HG02642 (cell line): Measurements from ENCODE around the gene CMTR2.
"Not testable (repeated sequence)": the region's sequence is repeated elsewhere in the genome, so short reads cannot be mapped to it uniquely, and the experiment has no call there.

Experiments used
- ATAC-seq: cut with Tn5 transposase; IDR thresholded peaks from one replicate; pipeline ENCODE4 v1.9.1; 2021; ENCODE audit warnings: mild to moderate bottlenecking; ENCODE audit not compliant: unreplicated experiment, poor library complexity

The CMTR2 gene, protein sequence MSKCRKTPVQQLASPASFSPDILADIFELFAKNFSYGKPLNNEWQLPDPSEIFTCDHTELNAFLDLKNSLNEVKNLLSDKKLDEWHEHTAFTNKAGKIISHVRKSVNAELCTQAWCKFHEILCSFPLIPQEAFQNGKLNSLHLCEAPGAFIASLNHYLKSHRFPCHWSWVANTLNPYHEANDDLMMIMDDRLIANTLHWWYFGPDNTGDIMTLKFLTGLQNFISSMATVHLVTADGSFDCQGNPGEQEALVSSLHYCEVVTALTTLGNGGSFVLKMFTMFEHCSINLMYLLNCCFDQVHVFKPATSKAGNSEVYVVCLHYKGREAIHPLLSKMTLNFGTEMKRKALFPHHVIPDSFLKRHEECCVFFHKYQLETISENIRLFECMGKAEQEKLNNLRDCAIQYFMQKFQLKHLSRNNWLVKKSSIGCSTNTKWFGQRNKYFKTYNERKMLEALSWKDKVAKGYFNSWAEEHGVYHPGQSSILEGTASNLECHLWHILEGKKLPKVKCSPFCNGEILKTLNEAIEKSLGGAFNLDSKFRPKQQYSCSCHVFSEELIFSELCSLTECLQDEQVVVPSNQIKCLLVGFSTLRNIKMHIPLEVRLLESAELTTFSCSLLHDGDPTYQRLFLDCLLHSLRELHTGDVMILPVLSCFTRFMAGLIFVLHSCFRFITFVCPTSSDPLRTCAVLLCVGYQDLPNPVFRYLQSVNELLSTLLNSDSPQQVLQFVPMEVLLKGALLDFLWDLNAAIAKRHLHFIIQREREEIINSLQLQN

GRCh38 chr16:71288890-71289731, at the start of gene CMTR2:
Gene CMTR2 (minus strand): TSS chr16:71289402. CDS start chr16:71285920, 3,482 bp downstream.
- ATAC-seq: peak; percentile 95

- ATAC-seq: no peak
Measured at GRCh38 chr16:71338632-71339031, 49.4 kb upstream of the CMTR2 start.

DNA sequence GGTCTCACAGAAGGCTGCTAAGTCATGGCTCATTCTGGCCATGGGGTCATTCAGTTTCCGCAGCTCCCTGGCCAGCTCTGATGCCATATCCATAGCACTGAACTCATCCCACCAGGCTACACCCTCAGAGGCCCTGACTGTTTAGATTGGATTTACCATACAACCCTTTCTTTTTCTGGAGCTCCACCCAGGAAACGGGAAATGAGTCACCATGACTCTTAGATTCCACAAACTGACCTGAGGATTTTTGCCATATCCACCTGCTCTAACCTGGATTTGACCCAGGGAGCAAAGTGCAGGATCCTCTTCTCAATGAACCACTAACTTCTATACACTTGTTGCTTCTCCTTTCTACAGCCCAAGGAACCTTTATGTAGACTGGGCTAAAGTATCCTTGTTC, 49.0 kb upstream of the CMTR2 start:
- ATAC-seq: no peak

GRCh38 chr16:71337631-71338030, 48.4 kb upstream of the CMTR2 start:
- ATAC-seq: no peak

- ATAC-seq: no peak
Measured at GRCh38 chr16:71328151-71328550, 38.9 kb upstream of the CMTR2 start.

DNA sequence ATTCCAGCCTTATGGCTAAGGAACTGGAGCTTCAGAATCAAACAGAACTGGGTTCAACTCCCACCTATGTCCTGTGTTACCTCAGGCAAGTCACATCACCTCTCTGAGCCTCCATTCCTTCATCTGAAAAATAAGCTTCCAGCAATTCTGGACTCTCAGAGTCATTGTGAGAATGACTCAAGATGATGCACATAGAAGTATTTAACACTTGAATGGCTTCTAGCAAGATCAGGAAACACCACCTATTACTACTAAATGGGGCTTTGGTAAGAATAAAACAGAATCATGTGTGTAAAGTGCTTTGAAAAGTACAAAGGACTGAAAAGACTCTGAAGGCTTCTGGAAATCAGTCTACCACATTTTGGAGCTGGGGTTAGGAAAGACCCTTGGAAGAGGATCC, 38.5 kb upstream of the CMTR2 start:
- no peak for ATAC-seq

DNA sequence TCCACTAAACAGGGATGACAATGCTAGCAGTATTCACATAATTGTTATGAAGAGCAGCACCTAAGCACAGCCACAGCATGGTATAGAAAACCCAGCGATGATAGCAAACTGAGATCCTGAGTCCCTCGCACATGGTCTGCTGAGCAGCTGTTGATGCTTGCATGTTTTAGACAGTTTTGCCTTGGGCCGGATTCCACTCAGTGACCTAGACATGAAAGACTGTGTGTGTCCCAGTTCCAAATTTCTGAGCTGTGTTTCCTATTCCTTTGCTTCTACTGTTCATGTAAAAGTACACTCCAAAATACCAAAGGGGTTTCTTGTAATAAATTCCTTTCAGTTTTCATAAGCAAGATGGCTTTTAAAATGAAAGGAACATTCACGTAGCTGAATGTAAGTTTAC, 30.8 kb upstream of the CMTR2 start:
- no peak for ATAC-seq

GRCh38 chr16:71315269-71315668, 26.1 kb upstream of the CMTR2 start:
- ATAC-seq: no peak

DNA sequence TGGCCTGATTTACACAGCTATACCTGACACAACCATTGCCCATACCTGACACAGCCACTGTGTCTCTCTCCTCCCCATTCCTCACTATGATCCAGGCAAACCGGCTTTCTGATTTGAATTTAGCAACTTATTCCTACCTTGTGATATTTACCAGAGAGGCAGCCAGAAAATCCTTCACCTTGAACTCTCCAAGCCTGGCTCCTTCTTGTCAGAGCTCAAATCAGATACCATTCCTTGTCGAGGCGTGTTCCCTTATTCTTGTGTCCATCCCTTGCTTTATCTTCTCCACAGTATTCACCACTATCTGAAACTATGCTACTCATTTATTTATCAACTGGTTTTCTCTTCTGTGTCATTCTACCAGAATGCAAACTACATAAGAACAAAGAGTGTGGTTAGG, 24.4 kb upstream of the CMTR2 start:
- not testable (repeated sequence) for ATAC-seq

- no peak for ATAC-seq
Measured at GRCh38 chr16:71311553-71312158, 22.5 kb upstream of the CMTR2 start.

DNA sequence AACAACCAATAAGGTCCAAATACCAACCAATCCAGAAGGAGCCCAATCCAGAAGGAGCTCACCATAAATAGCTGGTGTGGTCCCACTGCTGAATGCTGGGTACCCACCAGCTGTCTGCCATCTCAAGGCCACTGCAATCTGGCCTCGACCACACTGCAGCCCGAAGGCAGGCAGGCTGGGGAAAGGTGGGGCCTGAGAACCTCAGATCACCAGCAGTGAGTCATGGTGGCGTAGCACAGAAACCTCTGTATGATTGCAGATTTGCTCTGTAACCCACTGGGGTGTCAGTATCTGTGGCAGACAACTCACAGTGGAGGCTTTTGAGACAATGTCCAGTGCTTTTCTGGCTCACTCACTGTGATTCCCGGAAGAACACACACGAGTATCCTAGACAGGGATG, 14.7 kb upstream of the CMTR2 start:
- no peak for ATAC-seq

DNA sequence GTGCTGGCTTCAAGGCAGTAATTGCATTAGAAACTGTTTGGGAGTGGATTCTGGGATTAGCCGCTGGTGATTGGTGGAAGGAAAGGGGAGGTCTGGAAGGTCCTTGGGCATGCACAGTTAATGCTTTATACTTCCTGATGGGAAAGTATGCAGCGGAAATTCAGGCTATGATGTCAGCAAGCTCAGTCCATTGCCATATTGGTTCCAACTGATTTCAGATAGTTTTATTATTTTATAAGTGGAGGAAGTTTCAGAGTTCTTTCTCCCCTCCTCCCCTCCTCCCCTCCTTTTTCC, 8.1 kb upstream of the CMTR2 start:
- ATAC-seq: no peak

GRCh38 chr16:71296584-71297340, 7.6 kb upstream of the CMTR2 start:
- ATAC-seq: no peak

DNA sequence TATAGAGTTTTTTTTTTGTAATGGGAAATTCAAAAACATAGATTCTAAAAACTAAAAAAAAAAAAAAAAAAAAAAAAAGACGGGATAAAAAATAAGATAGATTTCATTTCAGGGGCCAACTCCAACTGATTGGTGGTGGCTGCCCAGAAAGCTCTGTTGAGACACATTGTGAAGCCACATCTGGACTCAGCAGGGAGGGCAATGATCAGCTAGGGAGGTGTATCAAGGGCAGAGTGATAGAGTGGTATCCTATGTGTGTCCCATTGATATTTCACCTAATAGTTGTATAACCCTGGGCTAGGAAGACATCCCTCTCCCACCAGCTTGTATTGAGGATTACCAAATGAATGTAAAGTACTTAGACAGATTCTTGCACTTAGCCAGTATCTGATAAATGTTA, 6.7 kb upstream of the CMTR2 start:
- no peak for ATAC-seq

DNA sequence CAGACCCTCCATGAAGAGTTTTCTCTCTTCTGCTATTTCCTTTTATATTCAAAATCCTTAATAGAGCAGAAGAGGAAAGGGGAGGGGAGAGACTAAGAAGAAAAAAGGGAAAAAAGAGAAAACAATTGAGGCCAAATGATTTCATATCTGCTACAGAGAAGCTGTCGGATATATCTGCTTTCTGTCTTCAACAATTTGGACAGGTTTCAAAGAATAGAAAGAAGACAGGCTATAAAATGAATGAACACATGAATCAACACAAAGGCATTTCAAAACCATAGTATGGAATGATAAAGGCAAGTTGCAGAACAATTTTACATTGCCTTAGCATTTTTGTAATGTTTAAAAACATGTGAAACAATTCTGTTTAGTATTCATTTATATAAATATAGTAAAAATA, 4.7 kb upstream of the CMTR2 start:
- ATAC-seq: no peak

DNA sequence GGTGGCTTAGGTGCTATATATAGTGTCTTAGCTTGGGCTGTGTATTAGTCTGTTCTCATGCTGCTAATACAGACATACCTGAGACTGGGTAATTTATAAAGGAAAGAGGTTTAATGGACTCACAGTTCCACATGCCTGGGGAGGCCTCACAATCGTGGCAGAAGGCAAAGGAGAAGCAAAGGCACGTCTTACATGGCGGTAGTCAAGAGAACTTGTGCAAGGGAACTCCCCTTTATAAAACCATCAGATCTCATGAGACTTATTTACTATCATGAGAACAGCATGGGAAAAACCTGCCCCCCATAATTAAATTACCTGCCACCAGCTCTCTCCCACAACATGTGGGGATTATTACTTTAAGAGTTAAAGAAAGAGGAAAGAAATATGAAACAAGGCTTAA, 2.9 kb upstream of the CMTR2 start:
- ATAC-seq: not testable (repeated sequence)

DNA sequence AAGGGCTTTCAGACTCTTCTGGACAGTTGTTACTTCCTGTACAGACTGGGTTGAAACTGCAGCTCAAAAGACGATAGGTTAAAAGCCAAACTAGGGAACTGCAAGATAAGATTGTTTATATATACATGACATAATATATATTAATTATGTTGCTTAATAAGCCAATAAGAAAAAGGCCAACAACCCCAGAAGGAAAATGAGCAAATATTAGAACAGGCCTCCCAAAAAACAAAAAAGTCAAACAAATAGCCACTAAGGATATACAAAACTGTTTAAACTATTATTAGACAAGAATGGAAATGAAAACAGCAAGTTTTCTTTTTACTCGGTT, 495 bp upstream of the CMTR2 start:
- no peak for ATAC-seq

- ATAC-seq: no peak
Measured at GRCh38 chr16:71288570-71288889, 672 bp downstream of the CMTR2 start.

DNA sequence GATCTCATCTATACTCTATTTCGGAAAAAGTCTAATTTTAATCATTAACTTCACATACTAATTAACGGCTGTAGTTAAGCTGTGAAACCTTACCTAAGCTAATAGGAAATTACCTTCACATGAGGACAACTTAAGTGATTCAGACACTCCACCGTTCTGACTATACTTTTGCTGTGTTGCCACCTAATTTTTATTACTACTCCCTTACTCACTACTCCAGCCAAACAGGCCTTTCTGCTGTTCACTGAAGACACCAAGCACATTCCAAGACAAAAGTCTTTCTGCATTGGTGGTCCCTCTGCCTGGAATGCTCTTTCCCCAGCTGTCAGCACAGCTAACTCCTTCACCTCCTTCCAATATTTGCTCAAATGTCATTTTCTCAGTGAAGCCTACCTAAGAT, 1.3 kb downstream of the CMTR2 start:
- ATAC-seq: no peak

GRCh38 chr16:71287454-71287853, 1.7 kb downstream of the CMTR2 start:
- ATAC-seq: no peak
